SK-N-SH (cell line): ENCODE measurements around the gene ANKDD1A. TPM values are rescaled to one million over a fixed set of nuclear protein-coding genes. Genes with fewer than 3 reads are reported as not detected.

Source experiments
- CTCF ChIA-PET: fragments of 300-600, 350-600 bp; formaldehyde crosslinking; extraction: SDS; loops from one replicate; lab custom pipeline; 2021; lab: Yijun Ruan, JAX
- POLR2A ChIA-PET: fragments of 350-600 bp; sonication (Branson Sonifier 250); formaldehyde crosslinking; extraction: SDS; loops from one replicate; lab custom pipeline; 2020; ENCODE audit warnings: antibody characterized with exemption, inconsistent platforms; lab: Yijun Ruan, JAX
- DNase-seq: peaks from one replicate; pipeline ENCODE4 v3.0.0; 2012
- H2AFZ ChIP-seq: fragments of 200-600 bp; sonication (generic); 2 replicates; pipeline ENCODE4 v1.8.1; 2016; ENCODE audit warnings: antibody characterized with exemption, mild to moderate bottlenecking, low read depth
- H3F3A ChIP-seq: fragments of 200-600 bp; sonication (generic); replicated peaks from 2 replicates; pipeline ENCODE3; 2016; ENCODE audit warnings: antibody characterized with exemption, mild to moderate bottlenecking; ENCODE audit not compliant: insufficient read depth
- H3K27ac ChIP-seq, 2 experiments: fragments of 200-500 bp in 1 of 2; fragments of 200-600 bp in 1 of 2; sonication (Bioruptor generic) in 1 of 2; sonication (generic), shearing (Covaris generic) in 1 of 2; 2 replicates each; pipeline versions ENCODE4 v1.5.1 to v1.6.1; 2014 to 2016; ENCODE audit warnings: low read depth in 2 of 2, inconsistent platforms in 1 of 2, low read length in 1 of 2, mild to moderate bottlenecking in 1 of 2, mixed read lengths in 1 of 2
- H3K27me3 ChIP-seq: fragments of 200-600 bp; sonication (generic), shearing (Covaris generic); 2 replicates; pipeline ENCODE4 v1.6.1; 2016; ENCODE audit warnings: mixed run types; ENCODE audit not compliant: insufficient read depth
- H3K36me3 ChIP-seq, 2 experiments: fragments of 200-500 bp in 1 of 2; fragments of 200-600 bp in 1 of 2; sonication (Bioruptor generic) in 1 of 2; sonication (generic) in 1 of 2; replicated peaks in 1 of 2; 2 replicates each; pipeline versions ENCODE3 to v1.5.1; 2014 to 2016; ENCODE audit warnings: low read length in 1 of 2, mild to moderate bottlenecking in 1 of 2; ENCODE audit not compliant: insufficient read depth in 2 of 2, control insufficient read depth in 1 of 2
- H3K4me1 ChIP-seq, 2 experiments: fragments of 200-500 bp in 1 of 2; fragments of 200-600 bp in 1 of 2; sonication (Bioruptor generic) in 1 of 2; sonication (generic), shearing (Covaris generic) in 1 of 2; 2 replicates each; pipeline versions ENCODE4 v1.5.1 to v1.6.1; 2014 to 2016; ENCODE audit warnings: low read depth in 1 of 2, low read length in 1 of 2, mixed run types in 1 of 2; ENCODE audit not compliant: insufficient read depth in 2 of 2, control insufficient read depth in 1 of 2
- H3K4me2 ChIP-seq: fragments of 200-600 bp; sonication (generic), shearing (Covaris generic); 2 replicates; pipeline ENCODE4 v1.6.1; 2017; ENCODE audit warnings: mixed run types
- H3K4me3 ChIP-seq, 2 experiments: fragments of 200-500 bp in 1 of 2; fragments of 200-600 bp in 1 of 2; sonication (Bioruptor generic) in 1 of 2; sonication (generic), shearing (Covaris generic) in 1 of 2; 2 replicates each; pipeline versions ENCODE4 v1.5.1 to v1.8.1; 2014 to 2016; ENCODE audit warnings: low read depth in 2 of 2, inconsistent platforms in 1 of 2, low read length in 1 of 2, mild to moderate bottlenecking in 1 of 2, mixed read lengths in 1 of 2, moderate library complexity in 1 of 2
- H3K79me2 ChIP-seq: fragments of 200-600 bp; sonication (generic); 2 replicates; pipeline ENCODE4 v1.8.1; 2017; ENCODE audit warnings: mild to moderate bottlenecking; ENCODE audit not compliant: insufficient read depth
- H3K9ac ChIP-seq: fragments of 200-600 bp; sonication (generic); 2 replicates; pipeline ENCODE4 v1.6.1; 2017; ENCODE audit warnings: mixed run types
- H3K9me2 ChIP-seq: fragments of 200-600 bp; sonication (generic); 2 replicates; pipeline ENCODE4 v1.6.1; 2017; ENCODE audit warnings: mixed run types
- H3K9me3 ChIP-seq: fragments of 200-600 bp; sonication (generic); 2 replicates; pipeline ENCODE4 v1.6.1; 2017; ENCODE audit warnings: mixed run types, mild to moderate bottlenecking, moderate library complexity
- H4K20me1 ChIP-seq: fragments of 200-600 bp; sonication (generic); 2 replicates; pipeline ENCODE4 v1.6.1; 2017; ENCODE audit warnings: mild to moderate bottlenecking, mixed run types; ENCODE audit not compliant: insufficient read depth
- ELF1 ChIP-seq: IDR thresholded peaks from 2 replicates; pipeline ENCODE4 v1.4.0; 2012
- FOSL2 ChIP-seq: IDR thresholded peaks from 2 replicates; pipeline ENCODE4 v1.4.0; 2012; ENCODE audit warnings: low read depth, mild to moderate bottlenecking, moderate library complexity, borderline replicate concordance
- FOXJ3 ChIP-seq: sonication (generic); formaldehyde crosslinking; IDR thresholded peaks from 2 replicates; pipeline ENCODE4 v1.5.1; 2020; ENCODE audit warnings: mild to moderate bottlenecking, missing genetic modification reagents
- FOXM1 ChIP-seq: IDR thresholded peaks from 2 replicates; pipeline ENCODE4 v1.4.0; 2012; ENCODE audit warnings: low read depth, mild to moderate bottlenecking
- GABPA ChIP-seq: IDR thresholded peaks from 2 replicates; pipeline ENCODE4 v1.4.0; 2012; ENCODE audit warnings: low read depth, mild to moderate bottlenecking
- GATA2 ChIP-seq: sonication (generic); formaldehyde crosslinking; IDR thresholded peaks from 2 replicates; pipeline ENCODE4 v1.5.0; 2020; ENCODE audit warnings: mild to moderate bottlenecking, missing genetic modification reagents
- IRF3 ChIP-seq: fragments of 150-350 bp; IDR thresholded peaks from 2 replicates; pipeline ENCODE4 v1.6.1; 2016; ENCODE audit warnings: mild to moderate bottlenecking, low read depth, low read length
- JUND ChIP-seq: IDR thresholded peaks from 2 replicates; pipeline ENCODE4 v1.4.0; 2012
- MEF2A ChIP-seq: IDR thresholded peaks from 2 replicates; pipeline ENCODE4 v1.4.0; 2012; ENCODE audit warnings: low read depth, borderline replicate concordance
- NFIC ChIP-seq: IDR thresholded peaks from 2 replicates; pipeline ENCODE4 v1.4.0; 2012; ENCODE audit warnings: borderline replicate concordance
- PBX3 ChIP-seq: IDR thresholded peaks from 2 replicates; pipeline ENCODE4; 2012
- POLR2AphosphoS5 ChIP-seq: IDR thresholded peaks from 2 replicates; pipeline ENCODE4 v1.6.1; 2012; ENCODE audit warnings: low read depth, low read length
- REST ChIP-seq: IDR thresholded peaks from 2 replicates; pipeline ENCODE4 v1.6.1; 2012; ENCODE audit warnings: mild to moderate bottlenecking, low read depth, low read length, moderate library complexity
- RFX5 ChIP-seq: IDR thresholded peaks from 2 replicates; pipeline ENCODE4 v1.6.1; 2012; ENCODE audit warnings: mild to moderate bottlenecking, improper control_type of control experiment, low read length
- SIN3A ChIP-seq: IDR thresholded peaks from 2 replicates; pipeline ENCODE4 v1.6.1; 2012; ENCODE audit warnings: low read depth, mild to moderate bottlenecking, low read length, moderate library complexity, borderline replicate concordance
- SMC3 ChIP-seq: IDR thresholded peaks from 2 replicates; pipeline ENCODE4 v1.6.1; 2012; ENCODE audit warnings: low read depth, low read length, improper control_type of control experiment
- TCF12 ChIP-seq: IDR thresholded peaks from 2 replicates; pipeline ENCODE4 v1.4.0; 2012
- USF1 ChIP-seq: IDR thresholded peaks from 2 replicates; pipeline ENCODE4 v1.4.0; 2012; ENCODE audit warnings: low read depth, borderline replicate concordance
- WGBS: methylation state at CpG from one replicate; pipeline ENCODE4 v1.1.6; 2017; ENCODE audit warnings: low lambda C conversion rate; 5-methylcytosine and 5-hydroxymethylcytosine counted together
- polyA plus RNA-seq, 3 experiments: library from polyadenylated mRNA; depleted of rRNA; stranded (reverse); fragments of >200 nt; gene quantifications; 2 replicates each; pipeline ENCODE4 v1.2.3, GENCODE V29; 2012

Gene ANKDD1A
- polyA plus RNA-seq, 1 of the 3 experiments (the other 2 are of a cell fraction), result 8.6 TPM

- Histone ChIP-seq H3K4me1 (peaks cover 9 to 23% of the 10 kb centered on the region in 2 experiments; a peak in 3 of 4 replicates), H3K9me2 (no peaks in the 10 kb centered on the region)
- TF ChIP-seq SMC3 (no peak), SIN3A (no peak), USF1 (no peak), FOXM1 (no peak), MEF2A (no peak), JUND (no peak), NFIC (no peak), GABPA (no peak), ELF1 (no peak), POLR2AphosphoS5 (no peak)
- TF ChIP-seq, all 33 proteins: peak for 0
- Histone ChIP-seq H2AFZ (no peak overlapping the region), H3F3A (peaks cover 7% of the 10 kb centered on the region), H3K4me3 (no peak overlapping the region), H3K4me2 (no peak overlapping the region), H3K27ac (peak overlapping the region in 1 of 2 experiments; percentile 53; a peak in 1 of 4 replicates), H3K9me3 (no peaks in the 10 kb centered on the region), H3K9ac (no peak overlapping the region), H4K20me1 (no peaks in the 10 kb centered on the region), H3K36me3 (no peaks in the 10 kb centered on the region), H3K79me2 (no peaks in the 10 kb centered on the region), H3K27me3 (no peaks in the 10 kb centered on the region)
- ChIA-PET CTCF (no interaction called here), POLR2A (no interaction called here)
- no peak for DNase-seq
- 80% methylated on average over 5 of the region's 5 CpGs for WGBS
Observed at GRCh38 chr15:64884679-64885078, 27.0 kb upstream of the ANKDD1A start.

GRCh38 chr15:64888336-64888735 is 23.4 kb upstream of the ANKDD1A start:
- Histone ChIP-seq H3K36me3 (no peaks in the 10 kb centered on the region), H3K27ac (no peak overlapping the region), H3K9ac (no peak overlapping the region), H3K27me3 (no peaks in the 10 kb centered on the region), H4K20me1 (no peaks in the 10 kb centered on the region), H3K4me1 (peaks cover 9 to 13% of the 10 kb centered on the region in 2 experiments; a peak in 3 of 4 replicates), H3K9me2 (no peaks in the 10 kb centered on the region), H3K4me3 (no peak overlapping the region), H3K4me2 (no peak overlapping the region), H3K79me2 (no peaks in the 10 kb centered on the region), H3F3A (peaks cover 4% of the 10 kb centered on the region), H2AFZ (no peak overlapping the region), H3K9me3 (no peaks in the 10 kb centered on the region)
- POLR2A ChIA-PET, result no interaction called here
- 89% methylated on average over 6 of the region's 6 CpGs for WGBS
- CTCF ChIA-PET, result interaction anchor here (0.5 to 1.9 kb wide), 4 partner anchors 18 to 931 kb away, joined by 3 to 4 read pairs (median 3); no protein-coding TSS in a partner anchor
- TF ChIP-seq SMC3, result no peak
- TF ChIP-seq FOXJ3, result no peak
- TF ChIP-seq RFX5, result no peak
- TF ChIP-seq MEF2A, result no peak
- TF ChIP-seq IRF3, result no peak
- TF ChIP-seq FOXM1, result no peak
- no peak for TF ChIP-seq TCF12
- no peak for TF ChIP-seq PBX3
- TF ChIP-seq FOSL2, result no peak
- no peak for TF ChIP-seq GATA2 (CRISPR knock-in tag)
- no peak for TF ChIP-seq REST
- DNase-seq, result no peak
